ENCODE measurements around the gene OLFML2B.

The OLFML2B gene

GRCh38 chr1:162006081-162006480 is 17.6 kb downstream of the OLFML2B start:
- DNase-seq (ENCODE audit: low read depth in 3 of 3), result no peak

DNA sequence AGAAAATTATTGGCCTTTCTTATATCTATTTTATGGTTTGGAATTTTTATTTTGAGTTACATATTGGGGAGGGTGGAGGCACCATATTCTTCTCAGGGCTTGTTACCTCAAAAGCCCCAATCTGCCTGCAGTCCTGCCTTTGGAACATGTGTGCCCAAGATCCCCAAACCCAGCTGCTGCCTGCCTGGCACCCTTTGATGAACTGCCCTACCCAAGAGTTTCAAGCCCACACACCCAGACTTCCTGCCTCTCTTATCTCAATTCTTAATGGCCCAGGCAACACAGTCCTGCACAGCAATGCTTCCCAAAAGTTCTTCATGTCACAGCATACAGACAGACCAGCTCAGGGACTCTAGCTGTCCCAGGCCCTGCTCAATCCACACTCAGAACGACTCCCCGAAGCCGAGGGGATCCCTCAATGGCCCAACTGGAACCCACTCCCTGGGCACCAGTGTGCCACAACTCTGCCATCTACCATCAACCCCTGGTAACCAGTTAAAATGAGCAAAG is 19.2 kb downstream of the OLFML2B start:
- no peak for DNase-seq (ENCODE audit: low read depth in 3 of 3)

DNA sequence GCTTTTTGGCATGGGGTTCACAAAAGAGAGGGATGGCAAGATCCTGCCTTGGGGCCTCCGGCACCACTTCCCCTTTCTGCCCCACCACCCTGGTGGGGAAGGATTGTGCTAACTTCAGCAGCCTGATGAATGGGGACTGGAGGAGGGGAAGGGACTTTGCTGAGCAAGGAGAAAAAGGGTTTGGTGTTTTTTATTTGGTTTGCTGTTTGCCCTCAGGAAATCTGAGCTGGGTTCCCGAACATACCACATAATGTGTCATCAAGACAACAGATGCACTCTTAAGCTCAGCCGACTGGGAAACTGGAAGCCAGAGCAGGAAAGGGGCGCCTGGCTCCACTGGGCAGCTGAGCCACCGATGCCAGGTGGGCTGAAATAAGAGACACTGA is 19.8 kb downstream of the OLFML2B start:
- DNase-seq (ENCODE audit: low read depth in 3 of 3), result no peak

GRCh38 chr1:162003061-162003829 is 20.4 kb downstream of the OLFML2B start:
- DNase-seq (ENCODE audit: low read depth in 3 of 3), result no peak

- no peak for DNase-seq (ENCODE audit: low read depth in 3 of 3)
Observed at GRCh38 chr1:162000053-162000420, 23.6 kb downstream of the OLFML2B start.

GRCh38 chr1:161999301-162000052 is 24.2 kb downstream of the OLFML2B start:
- DNase-seq (ENCODE audit: low read depth in 3 of 3), result no peak

GRCh38 chr1:161998811-161999210 is 24.9 kb downstream of the OLFML2B start:
- no peak for DNase-seq (ENCODE audit: low read depth in 3 of 3)

DNA sequence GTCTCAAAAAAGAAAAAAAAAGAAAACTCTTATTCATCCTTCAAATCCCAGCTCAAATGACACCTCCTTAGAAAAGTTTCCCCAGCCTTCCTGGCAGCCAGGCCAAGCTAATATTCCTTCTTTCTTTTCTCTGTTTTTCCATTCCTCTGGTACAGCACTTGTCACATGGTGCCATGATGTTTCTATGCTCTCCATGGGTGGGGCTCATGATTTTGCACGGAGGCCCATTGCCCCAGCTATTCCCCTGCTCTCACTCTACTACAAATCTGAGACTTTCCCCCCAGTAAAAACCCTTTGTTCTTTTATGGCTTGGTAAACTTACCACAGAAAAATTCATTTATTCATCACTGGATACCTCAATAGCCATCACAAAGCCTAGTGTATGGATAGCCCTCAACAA is 26.5 kb downstream of the OLFML2B start:
- DNase-seq (ENCODE audit: low read depth in 3 of 3), result no peak

DNA sequence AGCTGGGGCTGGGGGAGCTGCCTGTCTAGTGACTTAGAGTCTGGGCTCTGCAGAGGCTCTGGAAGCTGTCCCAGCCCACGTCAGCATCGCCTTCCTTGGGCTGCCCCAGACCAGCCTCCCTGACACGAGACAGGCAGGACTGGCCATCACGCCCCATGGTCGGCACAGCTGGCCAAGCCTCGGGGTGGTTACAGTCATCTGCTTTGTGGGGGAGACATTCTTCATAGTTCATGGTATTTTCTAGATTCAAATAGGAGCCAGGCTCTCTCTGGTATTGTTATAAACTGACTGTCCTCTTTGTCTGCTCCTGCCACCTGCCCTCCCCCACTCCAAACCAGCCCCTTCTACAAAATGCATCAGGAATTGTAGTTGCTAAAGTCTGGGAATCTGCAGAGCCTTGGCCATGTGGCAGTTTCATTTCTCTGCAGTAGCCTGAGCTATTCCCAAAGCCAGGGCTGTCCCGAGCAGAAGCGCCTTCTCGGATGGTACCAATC is 29.4 kb downstream of the OLFML2B start:
- DNase-seq (ENCODE audit: low read depth in 3 of 3), result no peak

GRCh38 chr1:161993576-161993975 is 30.1 kb downstream of the OLFML2B start:
- DNase-seq (ENCODE audit: low read depth in 3 of 3), result no peak

DNA sequence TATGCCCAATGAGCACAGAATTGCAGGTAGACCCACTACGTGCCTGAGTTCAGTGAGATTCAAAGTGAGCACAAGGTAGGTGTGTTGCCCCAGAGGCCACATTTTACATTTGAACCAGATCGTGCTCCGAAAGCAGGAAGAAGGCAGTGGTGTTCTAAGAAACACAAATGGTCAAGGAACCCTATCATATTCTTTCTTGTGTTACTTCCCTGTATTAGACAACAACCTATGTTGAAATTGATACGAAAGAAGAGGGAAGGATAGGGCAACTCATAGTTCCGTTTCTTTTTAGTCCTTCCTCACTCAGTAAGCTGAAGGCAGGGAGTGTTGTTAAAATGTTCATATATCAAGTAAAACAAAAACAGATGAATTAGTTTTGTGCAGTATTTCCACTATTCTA is 33.9 kb downstream of the OLFML2B start:
- DNase-seq (ENCODE audit: low read depth in 3 of 3), result no peak

DNA sequence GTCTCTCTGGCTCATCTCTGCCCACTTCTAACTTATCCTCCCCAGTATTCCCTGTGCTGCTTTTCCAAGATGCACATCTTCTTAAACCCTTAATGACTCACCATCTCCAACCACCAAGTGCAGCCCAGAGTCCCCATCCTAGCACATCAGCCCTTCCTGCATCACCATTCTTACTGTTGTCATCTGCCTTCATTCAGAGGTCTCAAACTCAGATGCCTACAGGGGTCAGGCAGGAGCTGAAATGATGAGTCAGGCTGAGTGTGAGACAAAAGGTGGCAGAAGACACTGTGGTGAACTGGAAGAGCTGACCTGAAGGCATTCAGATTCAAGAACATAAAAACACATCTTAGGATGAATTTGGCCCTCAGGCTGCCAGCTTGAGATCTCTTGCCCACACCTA is 34.6 kb downstream of the OLFML2B start:
- DNase-seq (ENCODE audit: low read depth in 3 of 3), result no peak

GRCh38 chr1:161988413-161988812 is 35.3 kb downstream of the OLFML2B start:
- DNase-seq (ENCODE audit: low read depth in 3 of 3), result no peak

GRCh38 chr1:161987872-161988271 is 35.8 kb downstream of the OLFML2B start:
- no peak for DNase-seq (ENCODE audit: low read depth in 3 of 3)

- no peak for DNase-seq (ENCODE audit: low read depth in 3 of 3)
Observed at GRCh38 chr1:161987303-161987702, 36.4 kb downstream of the OLFML2B start.

DNA sequence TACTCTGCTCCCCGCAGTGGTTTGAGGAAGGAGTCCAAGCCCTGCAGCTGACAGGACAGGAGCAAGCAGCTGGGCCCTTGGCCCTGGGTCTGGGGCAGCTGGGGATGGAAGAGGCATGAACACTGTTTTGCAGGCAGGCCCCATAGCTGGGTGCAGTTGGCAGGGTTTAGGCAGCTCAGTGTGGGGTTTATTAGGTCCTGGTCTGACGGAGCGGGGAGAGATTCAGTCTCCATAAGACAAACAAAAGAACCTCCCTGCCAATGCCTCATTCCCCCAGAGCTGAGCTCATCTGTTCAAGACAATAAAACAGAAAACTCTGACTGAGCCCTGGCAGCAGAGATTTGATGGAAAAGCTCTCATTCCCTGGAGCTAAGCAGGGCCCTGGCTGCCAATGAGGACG is 37.3 kb downstream of the OLFML2B start:
- no peak for DNase-seq (ENCODE audit: low read depth in 3 of 3)

DNA sequence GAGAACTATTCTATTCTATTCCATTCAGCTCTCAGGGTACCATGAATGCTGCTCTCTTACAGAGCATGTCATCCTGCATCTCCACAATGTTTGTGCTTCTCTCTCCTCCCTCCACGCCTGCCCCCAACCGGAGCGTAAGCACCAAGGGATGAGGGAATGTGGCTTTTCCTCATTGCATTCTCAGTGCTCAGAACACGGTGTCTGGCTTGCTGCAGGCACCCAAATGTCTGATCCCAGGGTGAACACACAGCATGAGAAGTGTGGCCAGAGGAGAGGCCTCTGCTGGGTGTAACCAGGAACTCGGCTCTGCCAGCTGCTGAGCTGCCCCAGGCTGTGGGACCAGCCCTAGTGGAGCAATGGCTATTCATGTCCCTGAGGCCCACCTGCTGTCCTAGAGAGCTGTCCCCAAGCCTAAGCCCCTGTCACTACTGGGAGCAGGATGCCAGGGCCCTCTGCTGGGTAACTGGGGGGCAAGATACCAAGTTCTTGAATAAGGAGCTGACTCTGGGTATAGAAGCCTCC is 38.3 kb downstream of the OLFML2B start:
- DNase-seq (ENCODE audit: low read depth in 3 of 3), result no peak

- no peak for DNase-seq (ENCODE audit: low read depth in 3 of 3)
Observed at GRCh38 chr1:161983725-161984124, 39.9 kb downstream of the OLFML2B start.

DNA sequence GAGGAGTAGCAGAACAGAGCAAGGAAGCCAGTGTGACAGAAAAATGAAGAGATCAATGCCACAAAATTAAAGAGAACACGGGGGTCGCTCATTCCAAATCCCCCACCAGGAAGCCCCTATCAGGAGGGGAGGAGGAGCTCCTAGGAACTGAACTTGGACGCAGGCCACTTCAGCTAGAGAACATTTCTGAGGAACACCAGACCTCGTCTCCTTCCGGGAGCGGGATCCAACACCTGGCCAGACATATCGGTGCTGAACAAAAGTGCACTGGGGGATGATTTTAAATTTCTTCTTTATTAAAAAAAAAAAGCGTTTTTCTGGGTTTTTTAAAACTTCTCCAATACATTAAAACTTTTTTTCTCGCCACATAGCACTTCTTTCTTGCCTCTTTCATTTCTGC is 40.8 kb downstream of the OLFML2B start:
- DNase-seq (ENCODE audit: low read depth in 3 of 3), result no peak

DNA sequence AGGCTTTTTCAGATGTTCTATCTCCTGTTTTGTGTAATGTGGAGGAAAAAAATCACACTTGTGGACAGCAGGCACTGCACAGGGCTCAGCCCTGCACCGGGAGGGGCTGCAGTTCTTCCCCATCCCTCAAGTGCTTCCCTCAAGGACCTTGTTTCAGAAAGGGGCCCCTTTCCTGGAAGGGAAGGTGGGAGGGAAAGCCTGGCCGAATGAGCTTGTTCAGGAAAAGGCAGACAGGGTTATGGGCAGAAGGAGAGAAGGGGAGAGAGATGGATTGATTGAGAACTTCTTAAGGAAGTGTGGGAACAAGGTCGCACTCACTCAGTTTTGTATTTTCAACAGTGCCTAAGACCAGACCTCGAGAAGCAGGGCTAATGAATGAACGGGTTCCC is 41.2 kb downstream of the OLFML2B start:
- no peak for DNase-seq (ENCODE audit: low read depth in 3 of 3)

- DNase-seq (ENCODE audit: low read depth in 3 of 3), result no peak
Observed at GRCh38 chr1:161981735-161982506, 41.7 kb downstream of the OLFML2B start.

DNA sequence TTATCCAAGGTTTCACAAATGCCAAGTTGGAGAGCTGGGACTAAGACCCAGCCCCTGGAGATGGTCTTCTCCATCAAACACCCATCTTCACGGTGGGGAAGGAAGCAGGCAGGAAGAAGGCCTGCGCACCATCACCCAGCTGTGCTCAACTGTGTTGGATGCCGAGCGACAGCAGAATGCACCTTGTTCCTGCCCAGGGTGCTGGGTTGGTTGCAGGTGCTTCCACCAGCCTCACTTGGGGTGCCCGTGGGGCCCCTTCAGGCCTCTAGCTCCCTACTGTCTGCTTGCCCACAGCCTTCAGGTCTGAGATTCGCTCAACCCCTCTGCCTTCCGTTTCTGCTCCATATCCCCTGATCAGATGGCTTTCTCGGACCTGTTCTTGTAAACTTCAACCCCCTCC is 42.5 kb downstream of the OLFML2B start:
- DNase-seq (ENCODE audit: low read depth in 3 of 3), result no peak

Measured in stimulated activated CD4-positive, alpha-beta T cell treated with anti-CD3 and anti-CD28 coated beads, TNF-alpha, amount 100 ng/mL, for 4 hours (primary cell).